DMS79 (cell line): Measurements from ENCODE around the gene RAB31.
"Not testable (repeated sequence)": the region's sequence is repeated elsewhere in the genome, so short reads cannot be mapped to it uniquely, and the experiment has no call there.

Experiments
- DNase-seq: peaks from one replicate; lab custom pipeline; 2025; lab: John Stamatoyannopoulos, UW

Gene RAB31

DNA sequence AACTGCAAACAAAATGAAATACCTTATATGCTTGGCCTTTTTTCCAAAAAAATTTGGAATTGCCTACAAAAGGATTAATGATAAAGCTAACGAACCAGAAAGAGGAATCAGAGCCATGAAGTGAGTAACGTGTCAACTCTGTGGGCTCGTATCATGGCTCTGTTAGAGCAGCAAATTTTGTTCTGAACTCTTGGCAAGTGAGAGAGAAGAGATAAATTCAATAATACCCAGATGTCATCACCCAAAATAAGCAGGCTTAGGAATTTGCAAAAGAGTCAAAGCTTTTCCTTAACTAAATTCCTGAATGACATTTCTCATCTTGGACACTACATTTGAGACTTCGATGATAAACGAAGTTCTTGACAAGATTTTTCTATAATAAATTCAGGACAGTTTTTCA, 182.1 kb downstream of the RAB31 start:
- DNase-seq = no peak

- no peak for DNase-seq
Measured at GRCh38 chr18:9890957-9891356, 182.9 kb downstream of the RAB31 start.

- not testable (repeated sequence) for DNase-seq
Measured at GRCh38 chr18:9891515-9891914, 183.4 kb downstream of the RAB31 start.

DNA sequence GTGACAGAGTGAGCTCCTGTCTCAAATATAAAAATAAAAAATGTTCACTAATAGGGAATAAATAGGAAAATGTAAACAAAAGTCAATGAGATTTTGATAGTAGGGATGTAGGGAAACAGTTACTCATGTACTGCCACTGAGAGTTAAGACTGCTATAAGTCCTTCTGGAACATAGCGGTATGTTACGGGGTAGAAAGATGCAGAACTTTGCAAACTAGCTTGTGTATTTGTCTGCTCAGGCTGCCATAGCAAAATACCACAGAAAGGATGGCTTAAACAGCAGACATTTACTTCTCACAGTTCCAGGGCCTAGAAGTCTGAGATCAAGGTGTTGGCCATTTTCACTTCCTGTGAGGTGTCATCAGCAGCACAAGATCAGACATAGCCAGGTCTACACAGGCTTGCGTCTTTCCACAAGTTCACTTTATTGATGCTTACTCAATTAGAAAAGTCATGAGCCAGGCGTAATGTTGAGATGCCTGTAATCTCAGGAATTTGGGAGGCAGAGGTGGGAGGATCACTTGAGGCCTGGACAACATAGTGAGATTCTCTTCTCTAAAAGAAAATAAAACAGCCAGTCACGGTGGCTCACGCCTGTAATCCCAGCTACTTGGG, 186.5 kb downstream of the RAB31 start:
- DNase-seq = no peak

DNA sequence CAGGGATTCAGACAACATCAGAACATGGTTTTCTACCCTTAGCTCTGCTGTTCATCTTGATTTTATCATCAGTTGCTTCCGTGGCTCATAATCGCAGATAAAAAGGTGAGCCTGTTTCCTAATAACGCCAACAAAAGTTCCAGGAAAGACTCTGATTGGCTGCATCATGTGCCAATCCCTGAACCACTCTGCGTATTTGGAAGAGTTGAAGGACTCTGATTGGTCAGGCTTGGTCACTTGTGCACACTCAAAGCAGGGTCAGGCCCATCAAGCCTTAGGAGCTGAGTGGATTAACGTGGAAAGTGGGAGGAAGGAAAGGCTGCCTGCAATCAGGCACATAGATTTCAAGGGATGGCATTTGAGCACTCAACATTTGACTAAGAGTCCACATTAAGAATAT, 189.0 kb downstream of the RAB31 start:
- no peak for DNase-seq

DNA sequence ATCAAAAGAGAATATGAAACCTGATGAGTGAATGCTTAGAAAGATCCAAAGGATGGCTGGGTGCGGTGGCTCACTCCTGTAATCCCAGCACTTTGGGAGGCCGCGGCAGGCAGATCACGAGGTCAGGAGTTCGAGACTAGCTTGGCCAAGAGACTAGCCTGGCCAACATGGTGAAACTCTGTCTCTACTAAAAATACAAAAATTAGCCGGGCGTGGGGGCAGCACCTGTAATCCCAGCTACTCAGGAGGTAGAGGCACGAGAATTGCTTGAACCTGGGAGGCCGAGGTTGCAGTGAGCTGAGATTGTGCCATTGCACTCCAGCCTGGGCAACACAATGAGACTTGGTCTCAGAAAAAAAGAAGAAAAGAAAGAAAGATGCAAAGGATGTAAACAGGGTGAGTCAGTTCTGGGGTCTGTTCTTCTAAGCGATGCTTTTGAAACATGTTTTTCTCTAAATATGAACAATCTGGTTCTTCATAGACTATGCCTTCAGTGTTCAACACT, 189.7 kb downstream of the RAB31 start:
- DNase-seq = not testable (repeated sequence)

- no peak for DNase-seq
Measured at GRCh38 chr18:9898792-9899549, 190.9 kb downstream of the RAB31 start.

DNA sequence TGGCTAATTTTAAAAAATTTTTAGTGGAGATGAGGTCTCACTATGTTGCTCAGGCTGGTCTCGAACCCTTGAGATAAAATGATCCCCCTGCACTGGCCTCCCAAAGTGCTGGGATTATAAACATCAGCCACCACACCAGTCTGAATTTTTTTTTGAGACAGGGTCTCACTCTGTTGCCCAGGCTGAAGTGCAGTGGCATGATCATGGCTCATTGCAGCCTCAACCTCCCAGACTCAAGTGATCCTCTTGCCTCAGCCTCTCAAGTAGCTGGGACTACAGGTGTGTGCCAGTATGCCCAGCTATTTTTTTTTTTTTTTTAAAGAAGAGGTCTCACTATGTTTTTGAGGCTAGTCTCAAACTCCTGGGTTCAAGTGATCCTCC, 191.4 kb downstream of the RAB31 start:
- not testable (repeated sequence) for DNase-seq

DNA sequence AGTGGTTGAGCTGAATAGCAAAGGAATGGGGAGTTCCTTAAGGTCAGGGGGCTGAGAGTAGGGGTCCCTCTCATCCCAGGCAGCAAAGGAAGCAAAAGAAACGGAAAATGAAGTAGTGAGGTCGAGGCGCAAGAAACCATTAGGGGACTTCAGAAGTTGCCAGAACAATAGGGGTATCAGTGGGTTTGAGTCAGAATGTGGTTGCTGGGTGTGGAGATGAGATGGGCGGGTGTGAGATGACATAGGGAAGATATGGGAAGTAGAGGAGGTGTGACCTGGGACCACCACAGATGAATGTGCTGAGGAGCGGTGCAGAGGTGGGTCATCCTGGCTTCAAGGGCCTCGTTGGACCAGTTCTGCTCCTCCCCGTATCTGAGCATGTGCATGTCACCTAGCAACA, 192.6 kb downstream of the RAB31 start:
- DNase-seq = no peak

DNA sequence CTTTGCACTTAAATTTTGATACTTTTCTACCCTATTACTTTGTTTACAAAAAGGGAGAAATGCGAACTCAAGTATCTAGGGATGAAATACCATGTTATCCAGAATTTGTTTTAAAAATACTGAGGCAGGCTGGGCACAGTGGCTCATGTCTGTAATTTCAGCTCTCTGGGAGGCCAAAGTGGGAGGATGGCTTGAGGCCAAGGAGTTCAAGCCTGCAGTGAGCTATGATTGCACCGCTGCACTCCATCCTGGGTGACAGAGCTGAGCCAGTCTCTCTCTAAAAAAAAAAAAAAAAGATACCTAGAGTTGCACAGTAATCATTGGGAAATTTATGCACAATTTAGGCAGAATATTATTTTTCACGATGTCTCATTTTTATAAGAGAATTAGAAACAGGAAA, 193.3 kb downstream of the RAB31 start:
- no peak for DNase-seq

- not testable (repeated sequence) for DNase-seq
Measured at GRCh38 chr18:9902264-9902663, 194.2 kb downstream of the RAB31 start.

- no peak for DNase-seq
Measured at GRCh38 chr18:9902832-9903231, 194.7 kb downstream of the RAB31 start.

GRCh38 chr18:9905401-9905922, 197.4 kb downstream of the RAB31 start:
- DNase-seq = no peak

GRCh38 chr18:9906481-9906880, 198.4 kb downstream of the RAB31 start:
- DNase-seq = no peak

DNA sequence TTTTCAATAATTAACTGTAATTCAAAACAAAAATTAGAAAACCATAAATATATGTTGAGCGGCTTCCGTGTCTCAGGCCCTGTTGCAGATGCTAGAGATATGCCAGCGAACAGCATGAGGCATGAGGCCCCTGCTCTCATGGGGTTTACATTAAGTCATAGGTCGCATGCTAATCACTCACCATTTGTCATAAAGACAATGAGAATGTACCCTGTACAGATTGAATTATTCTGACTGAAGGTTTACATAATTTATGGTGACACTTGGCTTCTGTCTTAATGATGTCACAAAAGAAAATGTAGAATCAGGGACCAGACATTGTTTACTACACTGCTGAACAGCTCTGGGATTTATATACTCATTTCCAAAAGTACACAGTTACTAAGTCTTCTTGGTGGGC, 199.8 kb downstream of the RAB31 start:
- DNase-seq = no peak

- no peak for DNase-seq
Measured at GRCh38 chr18:9910071-9910470, 202.0 kb downstream of the RAB31 start.

DNA sequence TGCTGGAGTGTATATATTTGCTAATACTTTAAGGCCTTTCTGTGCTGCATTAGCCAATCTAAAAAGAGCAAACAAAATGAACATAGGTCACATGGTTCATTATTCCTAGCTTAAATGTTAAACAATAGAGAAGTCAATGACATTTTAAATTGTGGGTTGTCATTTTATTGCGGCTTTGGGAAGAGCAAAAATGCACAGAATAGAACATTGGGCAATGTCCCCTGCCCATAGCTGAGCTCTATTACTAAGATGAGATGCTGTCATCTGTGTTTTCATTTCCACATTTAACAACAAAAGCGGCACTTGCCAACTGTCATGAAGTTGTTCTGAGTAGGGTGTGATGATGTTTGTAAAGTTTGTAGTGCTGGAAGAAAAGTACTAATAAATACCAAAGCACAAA, 202.6 kb downstream of the RAB31 start:
- no peak for DNase-seq

GRCh38 chr18:9911226-9911625, 203.1 kb downstream of the RAB31 start:
- no peak for DNase-seq
